ENCODE data around the gene CLPSL1. TPM values are rescaled to one million over a fixed set of nuclear protein-coding genes. Genes with fewer than 3 reads are reported as not detected.

Gene CLPSL1
- total and polyA plus RNA-seq, 2 of the 13 experiments (the other 11 are each of a cell fraction or from before 2014, with no cell fraction given): not detected

- TF ChIP-seq ETS1 (CRISPR knock-in tag; IDR thresholded peaks at IDR 0.05) (no peak), ZNF883 (CRISPR knock-in tag; IDR thresholded peaks at IDR 0.05; ENCODE audit: not compliant biosample characterization) (peak; percentile 39), NAIF1 (CRISPR knock-in tag; IDR thresholded peaks at IDR 0.05; ENCODE audit: borderline replicate concordance) (no peak), MLX (CRISPR knock-in tag; IDR thresholded peaks at IDR 0.05) (no peak), MYC (CRISPR knock-in tag; IDR thresholded peaks at IDR 0.05; ENCODE audit: borderline replicate concordance) (0 out of 2 replicates have a peak, but pooled peaks have one; percentile 26), KLF6 (CRISPR knock-in tag; IDR thresholded peaks at IDR 0.05) (0 out of 2 replicates have a peak, but pooled peaks have one; percentile 23), ZFAT (CRISPR knock-in tag; conservative IDR thresholded peaks at IDR 0.05) (no peak), ZNF558 (CRISPR knock-in tag; IDR thresholded peaks at IDR 0.05; ENCODE audit: borderline replicate concordance) (no peak), RAD21 (CRISPR knock-in tag; IDR thresholded peaks at IDR 0.05) (peak; percentile 89), ZKSCAN1 (IDR thresholded peaks at IDR 0.05; ENCODE audit: low read length) (no peak), IRF2 (CRISPR knock-in tag; IDR thresholded peaks at IDR 0.05) (no peak), ZNF18 (CRISPR knock-in tag; IDR thresholded peaks at IDR 0.05; ENCODE audit: insufficient replicate concordance) (peak; percentile 32), SOX5 (CRISPR knock-in tag; IDR thresholded peaks at IDR 0.05; ENCODE audit: borderline replicate concordance) (0 out of 2 replicates have a peak, but pooled peaks have one; percentile 13), SNRNP70 (IDR thresholded peaks at IDR 0.05; ENCODE audit: low read depth, low read length) (no peak), STAG1 (CRISPR knock-in tag; IDR thresholded peaks at IDR 0.05) (peak; percentile 93), ZNF891 (CRISPR knock-in tag; IDR thresholded peaks at IDR 0.05) (no peak), REST (IDR thresholded peaks at IDR 0.05; ENCODE audit: borderline replicate concordance in 1 of 2, low read depth in 1 of 2, low read length in 2 of 2) (no peak), HMG20B (CRISPR knock-in tag; conservative IDR thresholded peaks at IDR 0.05) (no peak), ZNF746 (CRISPR knock-in tag; IDR thresholded peaks at IDR 0.05) (no peak), ZNF292 (CRISPR knock-in tag; IDR thresholded peaks at IDR 0.05; ENCODE audit: borderline replicate concordance, low read depth) (no peak), ZNF577 (CRISPR knock-in tag; IDR thresholded peaks at IDR 0.05; ENCODE audit: borderline replicate concordance, low read depth) (no peak), ZFP91 (CRISPR knock-in tag; IDR thresholded peaks at IDR 0.05; ENCODE audit: borderline replicate concordance) (no peak)
These were observed 44.4 kb upstream of the CLPSL1 start (continued) for GRCh38 chr6:35736253-35736894.
